NCI-H146 treated with DMSO at 0.1 percent for 48 hours (cell line): ENCODE results near the gene NTRK2.

Experiments used
- DNase-seq: peaks from one replicate; lab custom pipeline; 2025; ENCODE audit not compliant: unreplicated experiment; lab: John Stamatoyannopoulos, UW

NTRK2 gene

DNA sequence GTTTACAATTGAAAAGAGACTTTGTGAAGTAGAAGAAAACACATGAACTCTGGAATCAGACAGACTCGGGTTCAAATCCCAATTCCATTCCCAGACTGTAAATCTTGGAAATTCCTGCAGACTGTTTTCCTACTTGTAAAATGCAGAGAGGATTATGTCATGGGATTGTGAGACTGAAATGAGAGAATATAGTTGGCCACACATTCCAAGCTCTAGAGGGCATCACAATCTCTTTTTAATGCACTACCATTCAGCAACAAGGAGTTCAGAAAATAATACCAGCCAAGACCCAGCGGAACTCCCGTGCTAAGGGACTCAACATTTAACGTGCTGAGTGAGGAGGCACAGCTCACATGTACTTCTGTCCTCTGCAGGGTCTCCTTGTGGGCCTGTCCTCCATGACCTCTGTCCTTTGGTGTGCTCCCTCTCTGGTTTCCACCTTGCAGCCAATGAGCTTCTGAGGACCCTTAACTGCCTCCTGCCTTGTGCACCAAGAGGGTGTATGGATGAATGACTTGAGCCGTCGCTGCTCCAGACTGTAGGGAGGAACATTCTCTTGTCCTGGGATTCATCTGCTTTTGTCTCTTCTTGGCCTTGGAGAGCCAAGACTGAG lies 263.5 kb downstream of the NTRK2 start:
- DNase-seq = no peak

GRCh38 chr9:84935528-84936117 lies 266.1 kb downstream of the NTRK2 start:
- DNase-seq = no peak

- no peak for DNase-seq
Observed at GRCh38 chr9:84937180-84937579, 267.7 kb downstream of the NTRK2 start.

DNA sequence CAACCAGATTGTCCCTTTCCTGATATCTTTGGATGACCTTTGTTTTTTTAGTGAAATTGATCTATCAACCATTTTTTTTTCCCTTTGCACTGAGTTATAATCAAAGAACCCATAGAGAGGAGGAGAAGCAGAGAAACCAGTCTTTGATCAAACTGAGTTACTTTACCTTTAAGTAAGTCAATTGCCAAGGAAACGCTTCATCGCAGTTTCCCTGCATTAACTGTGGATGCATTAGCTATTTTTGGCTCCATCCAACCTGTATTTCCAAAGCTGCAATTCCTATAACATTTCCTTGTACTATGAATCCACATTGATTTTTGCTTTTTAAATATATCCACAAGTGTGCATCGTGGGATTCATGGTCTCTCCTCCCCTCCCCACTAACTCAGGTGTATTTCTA lies 268.1 kb downstream of the NTRK2 start:
- DNase-seq = no peak

GRCh38 chr9:84939774-84940173 lies 270.2 kb downstream of the NTRK2 start:
- DNase-seq = no peak

GRCh38 chr9:84940294-84940693 lies 270.8 kb downstream of the NTRK2 start:
- no peak for DNase-seq

- no peak for DNase-seq
Observed at GRCh38 chr9:84941792-84942191, 272.3 kb downstream of the NTRK2 start.

GRCh38 chr9:84943482-84944050 lies 274.0 kb downstream of the NTRK2 start:
- no peak for DNase-seq

- DNase-seq = no peak
Observed at GRCh38 chr9:84945878-84946538, 276.5 kb downstream of the NTRK2 start.

- DNase-seq = no peak
Observed at GRCh38 chr9:84947412-84947972, 278.0 kb downstream of the NTRK2 start.

- no peak for DNase-seq
Observed at GRCh38 chr9:84949258-84949657, 279.7 kb downstream of the NTRK2 start.

DNA sequence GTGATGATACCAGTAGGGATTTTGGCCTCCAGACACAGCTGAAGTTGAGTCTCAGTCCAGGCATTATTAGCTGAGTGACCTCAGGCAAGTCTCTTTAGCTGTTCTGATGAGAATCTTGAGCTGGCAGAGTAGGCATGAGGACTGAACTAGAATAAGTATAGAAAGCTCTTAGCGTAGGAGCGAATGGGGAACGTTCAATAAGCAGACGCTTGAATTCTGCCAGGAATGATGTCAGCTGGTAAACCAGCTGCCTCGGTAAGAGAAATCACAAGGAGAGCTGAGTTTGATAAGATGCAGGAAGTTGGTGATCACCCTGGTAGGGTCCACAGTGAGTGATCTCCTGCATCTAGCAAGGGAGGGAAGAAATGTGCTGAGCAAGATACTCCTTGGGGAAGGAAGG lies 280.4 kb downstream of the NTRK2 start:
- DNase-seq = no peak

DNA sequence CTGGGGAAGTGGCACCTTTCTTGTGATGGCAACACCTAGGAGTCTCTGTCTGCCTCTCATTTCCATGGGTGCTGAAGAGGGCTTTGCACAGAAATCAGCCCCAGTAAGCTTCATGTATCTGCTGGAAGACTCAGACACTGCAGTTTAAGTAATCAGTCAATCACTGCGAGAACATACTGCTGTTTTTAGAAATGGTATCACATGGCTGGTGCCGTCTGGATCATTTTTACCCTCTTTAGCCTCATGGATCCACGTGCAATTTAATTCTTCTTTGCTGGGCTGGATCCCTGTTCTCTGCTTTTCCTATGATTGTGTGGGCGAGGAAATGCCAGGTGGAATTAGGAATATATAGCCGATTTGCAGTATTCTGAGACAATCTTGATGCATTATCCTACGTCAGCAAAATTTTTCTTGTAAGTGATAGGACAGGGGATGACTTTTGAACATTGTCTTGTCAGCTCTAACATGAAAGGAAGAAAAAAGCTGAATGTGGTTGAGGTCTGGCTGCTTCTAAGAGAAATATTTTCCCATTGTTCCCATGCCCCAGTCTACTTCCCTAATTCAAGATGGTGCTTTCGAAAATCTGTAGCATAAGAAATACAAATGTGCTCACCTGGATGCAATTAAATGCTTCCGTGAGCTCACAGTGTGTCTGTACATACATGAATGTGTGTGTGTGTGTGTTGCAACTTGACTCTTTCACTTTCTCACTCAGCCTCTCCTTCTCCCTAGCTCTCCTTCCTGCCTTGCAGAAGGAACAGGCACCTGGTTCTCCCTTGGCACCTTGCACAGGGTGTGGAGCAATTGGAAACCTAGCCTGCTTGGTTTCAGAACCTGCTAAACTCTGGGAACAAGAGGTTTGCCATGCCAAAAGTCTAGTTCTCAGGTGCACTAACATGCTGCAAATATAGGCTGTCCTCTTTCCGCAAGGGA lies 281.6 kb downstream of the NTRK2 start:
- DNase-seq = no peak

DNA sequence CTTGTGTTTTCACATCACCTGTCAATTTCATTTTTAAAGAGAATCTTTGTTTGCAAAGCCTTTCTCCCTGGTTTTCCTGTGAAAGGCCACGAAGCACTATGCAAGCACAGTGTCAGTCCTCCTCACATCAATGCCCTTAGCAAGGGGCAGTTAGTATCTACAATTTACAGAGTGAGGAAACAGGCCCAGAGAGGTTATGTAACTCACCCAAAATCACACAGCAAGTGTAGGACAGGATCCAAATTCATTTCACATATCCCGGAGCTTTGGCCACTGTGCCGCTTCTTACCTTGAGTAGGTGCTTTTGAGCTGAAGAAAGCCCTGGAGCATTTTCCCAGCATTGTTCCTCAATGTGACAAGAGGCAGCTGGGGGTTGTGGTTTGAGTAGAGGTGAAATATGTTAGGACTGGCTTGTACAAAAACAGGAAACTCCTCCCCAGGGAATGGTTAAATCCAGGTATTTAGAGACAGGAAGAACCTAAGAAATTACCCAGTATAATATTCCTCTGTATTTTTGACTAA lies 283.8 kb downstream of the NTRK2 start:
- DNase-seq = no peak

DNA sequence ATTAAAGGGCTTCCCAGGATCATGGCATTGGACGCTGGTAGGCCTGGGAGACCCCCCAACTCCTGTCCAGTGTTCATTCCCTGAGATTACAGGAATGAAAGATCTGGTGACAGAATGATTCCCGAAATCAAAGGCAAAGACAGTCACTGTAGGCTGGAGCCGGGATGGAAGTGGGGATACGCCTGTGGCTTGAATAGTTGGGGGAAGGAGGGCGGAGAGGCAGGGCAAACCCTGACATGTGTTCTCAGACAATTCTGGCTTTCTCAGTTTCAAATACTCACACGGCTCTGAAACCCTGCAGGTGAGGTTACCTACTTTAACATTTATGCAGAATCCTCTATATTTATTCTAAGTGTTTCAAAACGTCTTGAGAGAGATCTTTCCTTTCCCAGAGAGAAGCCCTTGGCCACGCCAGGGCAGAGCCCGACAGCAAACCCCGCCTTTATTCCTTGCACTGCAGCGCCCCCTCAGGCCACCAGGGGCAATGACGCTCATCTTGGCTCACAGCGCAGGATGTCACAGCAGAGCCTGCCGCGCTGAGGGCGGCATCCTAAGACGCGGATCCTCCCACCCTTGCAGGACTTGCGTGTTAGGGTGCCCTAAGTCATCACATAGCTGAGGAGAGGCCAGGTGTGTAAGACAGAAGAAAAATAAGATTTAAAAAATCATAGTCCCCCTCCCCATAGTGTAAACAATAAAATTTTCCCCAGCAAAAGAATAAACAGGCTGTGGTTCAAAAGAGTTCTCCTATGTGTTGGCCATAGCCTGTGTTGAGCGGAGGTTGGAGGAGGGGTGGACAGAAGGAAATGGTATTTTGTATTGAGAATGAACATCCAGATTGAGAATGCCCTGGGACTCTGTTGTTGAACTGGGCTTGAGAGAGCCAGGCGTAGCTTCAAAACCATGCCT lies 284.5 kb downstream of the NTRK2 start:
- peak; percentile 23 for DNase-seq

DNA sequence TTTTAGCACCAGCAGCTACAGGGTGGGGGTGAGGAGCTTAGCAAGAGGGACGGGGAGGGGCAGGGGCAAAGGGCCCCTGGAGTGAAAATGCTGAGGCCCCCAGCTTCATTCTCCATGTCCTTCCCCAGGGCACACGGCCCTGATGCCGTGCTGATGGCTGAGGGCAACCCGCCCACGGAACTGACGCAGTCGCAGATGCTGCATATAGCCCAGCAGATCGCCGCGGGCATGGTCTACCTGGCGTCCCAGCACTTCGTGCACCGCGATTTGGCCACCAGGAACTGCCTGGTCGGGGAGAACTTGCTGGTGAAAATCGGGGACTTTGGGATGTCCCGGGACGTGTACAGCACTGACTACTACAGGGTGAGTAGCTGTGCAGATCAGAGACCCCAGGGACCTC lies 285.6 kb downstream of the NTRK2 start:
- no peak for DNase-seq

- DNase-seq = no peak
Observed at GRCh38 chr9:84955971-84956370, 286.4 kb downstream of the NTRK2 start.

- DNase-seq = no peak
Observed at GRCh38 chr9:84959339-84959738, 289.8 kb downstream of the NTRK2 start.
